HepG2 (cell line): Measurements from ENCODE around the gene NAPEPLD. TPM values are rescaled to one million over a fixed set of nuclear protein-coding genes. Genes with fewer than 3 reads are reported as not detected.

Experiments used
- ATAC-seq: fragments of 200-7000 bp; cut with Tn5 transposase; 3 replicates; pipeline ENCODE4 v1.9.1; 2020; ENCODE audit warnings: mild to moderate bottlenecking, moderate library complexity
- BruUV-seq: library from RNA; stranded (reverse); fragments of 400-500 nt; replicated peaks from 2 replicates; lab custom pipeline; 2021; lab: Mats Ljungman, UMichigan
- CTCF ChIA-PET: fragments of 300-600 bp; formaldehyde crosslinking; extraction: SDS; loops from one replicate; lab custom pipeline; 2021; ENCODE audit warnings: low total read pairs, inconsistent platforms, low intra/inter-chr PET ratio; lab: Yijun Ruan, JAX
- POLR2A ChIA-PET: fragments of 350-600 bp; sonication (Branson Sonifier 250); formaldehyde crosslinking; loops from one replicate; lab custom pipeline; 2020; ENCODE audit warnings: antibody characterized with exemption, inconsistent platforms; lab: Yijun Ruan, JAX
- DNase-seq: peaks from one replicate; pipeline ENCODE4 v3.0.0-alpha.2; 2015; ENCODE audit warnings: low spot score
- FAIRE-seq: peaks from 3 replicates; lab custom pipeline; 2011; peaks lifted over from hg19 to GRCh38; lab: Jason Lieb, UNC
- H2AFZ ChIP-seq: one replicate; pipeline ENCODE4 v1.6.1; 2011; ENCODE audit warnings: low read length, inconsistent platforms
- H3K27ac ChIP-seq: fragments of 300-600 bp; 3 replicates; pipeline ENCODE4 v1.8.0; 2011; ENCODE audit warnings: mixed run types, mild to moderate bottlenecking, mixed read lengths, low read length, inconsistent platforms; ENCODE audit not compliant: insufficient read depth; ENCODE audit errors: extremely low read length
- H3K27me3 ChIP-seq, 2 experiments: fragments of 200-600 bp in 1 of 2; 2 replicates in 1 of 2; 3 replicates in 1 of 2; pipeline versions ENCODE4 v1.6.0 to v1.8.0; 2011; ENCODE audit warnings: low read length in 2 of 2, mild to moderate bottlenecking in 2 of 2, moderate library complexity in 2 of 2, inconsistent platforms in 1 of 2; ENCODE audit not compliant: insufficient read depth in 2 of 2, control insufficient read depth in 1 of 2
- H3K36me3 ChIP-seq, 2 experiments: fragments of 200-600 bp in 1 of 2; replicated peaks in 1 of 2; 2 replicates in 1 of 2; 3 replicates in 1 of 2; pipeline versions ENCODE4 v1.5.1 to v1.8.0; 2011; ENCODE audit warnings: low read length in 2 of 2, inconsistent platforms in 1 of 2; ENCODE audit not compliant: insufficient read depth in 2 of 2, control insufficient read depth in 1 of 2
- H3K4me1 ChIP-seq: 2 replicates; pipeline ENCODE4 v1.5.1; 2012; ENCODE audit warnings: low read length, inconsistent platforms; ENCODE audit not compliant: insufficient read depth
- H3K4me2 ChIP-seq: 2 replicates; pipeline ENCODE4 v1.6.0; 2011; ENCODE audit warnings: low read depth, low read length, inconsistent platforms
- H3K4me3 ChIP-seq, 3 experiments: fragments of 200-600 bp in 1 of 3; sonication (generic), shearing (Covaris generic) in 1 of 3; replicated peaks in 1 of 3; 2 replicates each; pipeline ENCODE4 v1.5.1; 2011 to 2016; ENCODE audit warnings: low read length in 3 of 3, inconsistent platforms in 2 of 3, low read depth in 2 of 3, mild to moderate bottlenecking in 2 of 3, control low read depth in 1 of 3, mixed read lengths in 1 of 3; ENCODE audit not compliant: insufficient read depth in 1 of 3
- H3K79me2 ChIP-seq: one replicate; pipeline ENCODE4 v1.6.1; 2011; ENCODE audit warnings: low read length, inconsistent platforms; ENCODE audit not compliant: insufficient read depth
- H3K9ac ChIP-seq: 2 replicates; pipeline ENCODE4 v1.6.0; 2011; ENCODE audit warnings: mild to moderate bottlenecking, low read depth, low read length, inconsistent platforms; ENCODE audit not compliant: insufficient read depth
- H3K9me3 ChIP-seq: 2 replicates; pipeline ENCODE4 v1.5.1; 2012; ENCODE audit warnings: mild to moderate bottlenecking, low read length
- H4K20me1 ChIP-seq: 2 replicates; pipeline ENCODE4 v1.6.0; 2011; ENCODE audit warnings: inconsistent platforms, mild to moderate bottlenecking, low read length, moderate library complexity; ENCODE audit not compliant: insufficient read depth
- CTCF ChIP-seq: sonication (generic); formaldehyde crosslinking; IDR thresholded peaks from 2 replicates; pipeline ENCODE4 v1.5.0; 2020; ENCODE audit warnings: mild to moderate bottlenecking, missing genetic modification reagents, moderate library complexity
- GTF2F1 ChIP-seq: fragments of 150-350 bp; IDR thresholded peaks from 2 replicates; pipeline ENCODE4 v1.6.1; 2014; ENCODE audit warnings: low read length
- HNF4G ChIP-seq, 2 experiments: sonication (generic) in 1 of 2; formaldehyde crosslinking in 1 of 2; IDR thresholded peaks; 2 replicates each; pipeline versions ENCODE4 v1.4.0 to v1.6.1; 2011 to 2020; ENCODE audit warnings: borderline replicate concordance in 2 of 2, low read depth in 2 of 2, mild to moderate bottlenecking in 2 of 2, low read length in 1 of 2, missing genetic modification reagents in 1 of 2, moderate library complexity in 1 of 2
- SMAD1 ChIP-seq: sonication (generic); formaldehyde crosslinking; IDR thresholded peaks from 2 replicates; pipeline ENCODE4 v1.4.0; 2020; ENCODE audit warnings: missing genetic modification reagents, low read depth, mild to moderate bottlenecking, borderline replicate concordance
- ZFAT ChIP-seq: sonication (generic); formaldehyde crosslinking; conservative IDR thresholded peaks from 2 replicates; pipeline ENCODE4 v1.8.1; 2023; ENCODE audit warnings: missing genetic modification reagents, inconsistent platforms
- ZNF343 ChIP-seq: sonication (generic); formaldehyde crosslinking; IDR thresholded peaks from 2 replicates; pipeline ENCODE4 v1.4.0; 2020; ENCODE audit warnings: mild to moderate bottlenecking, missing genetic modification reagents
- ZNF446 ChIP-seq: sonication (generic); formaldehyde crosslinking; IDR thresholded peaks from 2 replicates; pipeline ENCODE4 v1.5.0; 2020; ENCODE audit warnings: mild to moderate bottlenecking, missing genetic modification reagents
- ZNF580 ChIP-seq: IDR thresholded peaks from 2 replicates; pipeline ENCODE4 v1.6.1; 2016; ENCODE audit warnings: low read depth, borderline replicate concordance
- ZNF720 ChIP-seq: sonication (generic); formaldehyde crosslinking; IDR thresholded peaks from 2 replicates; pipeline ENCODE4 v1.4.0; 2020; ENCODE audit warnings: missing genetic modification reagents
- WGBS: methylation state at CpG from one replicate; pipeline ENCODE4 v1.1.6; 2017; ENCODE audit warnings: low lambda C conversion rate; 5-methylcytosine and 5-hydroxymethylcytosine counted together
- in situ Hi-C: cut with HindIII; loops from 2 replicates; pipeline ENCODE4 v1.10.0; 2017; ENCODE audit warnings: low pct_unique_long_range_greater_than_20kb; ENCODE audit not compliant: extremely low pct_ligation_motif_present
- intact Hi-C: fragments of 100-400 bp; cut with micrococcal nuclease; formaldehyde crosslinking; loops from one replicate; pipeline ENCODE4 v1.10.0; 2022; ENCODE audit not compliant: unreplicated experiment
- polyA plus RNA-seq, 8 experiments: library from polyadenylated mRNA; depleted of rRNA in 3 of 8; stranded (reverse) in 7 of 8; unstranded in 1 of 8; fragments of >200 nt; fragmentation: Illumina TruSeq in 4 of 8; extraction: Trizol in 4 of 8; gene quantifications; 2 replicates each; pipeline versions ENCODE4 v1.2.1 to v1.2.3, GENCODE V29; 2011 to 2016; ENCODE audit warnings: low read depth in 4 of 8, missing spikeins in 1 of 8, mixed read lengths in 1 of 8; ENCODE audit not compliant: insufficient read depth in 1 of 8
- total RNA-seq, 5 experiments: library from RNA; depleted of rRNA; stranded (reverse); fragments of >200 nt; fragmentation: Illumina TruSeq; extraction: Trizol; gene quantifications; 2 replicates each; pipeline ENCODE4 v1.2.3, GENCODE V29; 2016; ENCODE audit warnings: low read depth in 1 of 5
- TF ChIP-seq, protein P1 (sequence below): sonication (generic); formaldehyde crosslinking; IDR thresholded peaks from 2 replicates; pipeline ENCODE4 v1.4.0; 2020; ENCODE audit warnings: mild to moderate bottlenecking, missing genetic modification reagents
- TF ChIP-seq, protein P2 (sequence below): sonication (generic); formaldehyde crosslinking; IDR thresholded peaks from 2 replicates; pipeline ENCODE4 v1.4.0; 2020; ENCODE audit warnings: missing genetic modification reagents

The NAPEPLD gene
- total and polyA plus RNA-seq, 2 of the 13 experiments (the other 11 are each of a cell fraction or from before 2014, with no cell fraction given) = 3.4 to 5.6 TPM

GRCh38 chr7:103094102-103094501, 54.8 kb downstream of the NAPEPLD start:
- no peak for DNase-seq
- ChIA-PET CTCF (no interaction called here), POLR2A (no interaction called here)
- Histone ChIP-seq H3K9me3 (no peaks in the 10 kb centered on the region), H3K36me3 (peaks cover 0 to 18% of the 10 kb centered on the region in 2 experiments; a peak in 4 of 5 replicates), H3K4me1 (no peaks in the 10 kb centered on the region), H3K4me2 (no peak overlapping the region), H3K27ac (no peak overlapping the region), H3K79me2 (no peaks in the 10 kb centered on the region), H3K4me3 (no peak overlapping the region), H3K27me3 (no peaks in the 10 kb centered on the region), H3K9ac (no peak overlapping the region), H4K20me1 (no peaks in the 10 kb centered on the region), H2AFZ (no peak overlapping the region)
- WGBS = 60% methylated on average over 3 of the region's 3 CpGs
- peak; percentile 37 for FAIRE-seq
- intact Hi-C loops (no loop called here), in situ Hi-C loops (no loop called here)
- no peak; the same call in 2 of the 3 replicates for ATAC-seq
- BruUV-seq = no TSS peak
- TF ChIP-seq ZFAT (CRISPR knock-in tag) (no peak), CTCF (CRISPR knock-in tag) (peak; percentile 33; the same call in 1 of the 2 replicates), ZNF720 (CRISPR knock-in tag) (no peak), ZNF580 (CRISPR knock-in tag) (no peak), GTF2F1 (no peak), HNF4G (IDR thresholded peaks at IDR 0.05; ENCODE audit: borderline replicate concordance, low read depth, low read length) (no peak), HNF4G (CRISPR knock-in tag; IDR thresholded peaks at IDR 0.05; ENCODE audit: borderline replicate concordance, low read depth) (no peak), SMAD1 (CRISPR knock-in tag) (no peak), ZNF446 (CRISPR knock-in tag) (no peak), ZNF343 (CRISPR knock-in tag) (no peak)
- TF ChIP-seq, protein P1, sequence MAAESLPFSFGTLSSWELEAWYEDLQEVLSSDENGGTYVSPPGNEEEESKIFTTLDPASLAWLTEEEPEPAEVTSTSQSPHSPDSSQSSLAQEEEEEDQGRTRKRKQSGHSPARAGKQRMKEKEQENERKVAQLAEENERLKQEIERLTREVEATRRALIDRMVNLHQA (CRISPR knock-in tag) = no peak
- TF ChIP-seq, protein P2, sequence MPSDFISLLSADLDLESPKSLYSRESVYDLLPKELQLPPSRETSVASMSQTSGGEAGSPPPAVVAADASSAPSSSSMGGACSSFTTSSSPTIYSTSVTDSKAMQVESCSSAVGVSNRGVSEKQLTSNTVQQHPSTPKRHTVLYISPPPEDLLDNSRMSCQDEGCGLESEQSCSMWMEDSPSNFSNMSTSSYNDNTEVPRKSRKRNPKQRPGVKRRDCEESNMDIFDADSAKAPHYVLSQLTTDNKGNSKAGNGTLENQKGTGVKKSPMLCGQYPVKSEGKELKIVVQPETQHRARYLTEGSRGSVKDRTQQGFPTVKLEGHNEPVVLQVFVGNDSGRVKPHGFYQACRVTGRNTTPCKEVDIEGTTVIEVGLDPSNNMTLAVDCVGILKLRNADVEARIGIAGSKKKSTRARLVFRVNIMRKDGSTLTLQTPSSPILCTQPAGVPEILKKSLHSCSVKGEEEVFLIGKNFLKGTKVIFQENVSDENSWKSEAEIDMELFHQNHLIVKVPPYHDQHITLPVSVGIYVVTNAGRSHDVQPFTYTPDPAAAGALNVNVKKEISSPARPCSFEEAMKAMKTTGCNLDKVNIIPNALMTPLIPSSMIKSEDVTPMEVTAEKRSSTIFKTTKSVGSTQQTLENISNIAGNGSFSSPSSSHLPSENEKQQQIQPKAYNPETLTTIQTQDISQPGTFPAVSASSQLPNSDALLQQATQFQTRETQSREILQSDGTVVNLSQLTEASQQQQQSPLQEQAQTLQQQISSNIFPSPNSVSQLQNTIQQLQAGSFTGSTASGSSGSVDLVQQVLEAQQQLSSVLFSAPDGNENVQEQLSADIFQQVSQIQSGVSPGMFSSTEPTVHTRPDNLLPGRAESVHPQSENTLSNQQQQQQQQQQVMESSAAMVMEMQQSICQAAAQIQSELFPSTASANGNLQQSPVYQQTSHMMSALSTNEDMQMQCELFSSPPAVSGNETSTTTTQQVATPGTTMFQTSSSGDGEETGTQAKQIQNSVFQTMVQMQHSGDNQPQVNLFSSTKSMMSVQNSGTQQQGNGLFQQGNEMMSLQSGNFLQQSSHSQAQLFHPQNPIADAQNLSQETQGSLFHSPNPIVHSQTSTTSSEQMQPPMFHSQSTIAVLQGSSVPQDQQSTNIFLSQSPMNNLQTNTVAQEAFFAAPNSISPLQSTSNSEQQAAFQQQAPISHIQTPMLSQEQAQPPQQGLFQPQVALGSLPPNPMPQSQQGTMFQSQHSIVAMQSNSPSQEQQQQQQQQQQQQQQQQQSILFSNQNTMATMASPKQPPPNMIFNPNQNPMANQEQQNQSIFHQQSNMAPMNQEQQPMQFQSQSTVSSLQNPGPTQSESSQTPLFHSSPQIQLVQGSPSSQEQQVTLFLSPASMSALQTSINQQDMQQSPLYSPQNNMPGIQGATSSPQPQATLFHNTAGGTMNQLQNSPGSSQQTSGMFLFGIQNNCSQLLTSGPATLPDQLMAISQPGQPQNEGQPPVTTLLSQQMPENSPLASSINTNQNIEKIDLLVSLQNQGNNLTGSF (CRISPR knock-in tag) = no peak
